Erythroblast (primary cell): ENCODE data around the gene ADRA2C.

Source experiments
- GATA1 ChIP-seq: IDR thresholded peaks from 2 replicates; pipeline ENCODE4 v1.6.1; 2011; ENCODE audit warnings: low read depth, mild to moderate bottlenecking, control low read depth, low read length, moderate library complexity
- POLR2A ChIP-seq: IDR thresholded peaks from 2 replicates; pipeline ENCODE4 v1.6.1; 2011; ENCODE audit warnings: mild to moderate bottlenecking, low read length

DNA sequence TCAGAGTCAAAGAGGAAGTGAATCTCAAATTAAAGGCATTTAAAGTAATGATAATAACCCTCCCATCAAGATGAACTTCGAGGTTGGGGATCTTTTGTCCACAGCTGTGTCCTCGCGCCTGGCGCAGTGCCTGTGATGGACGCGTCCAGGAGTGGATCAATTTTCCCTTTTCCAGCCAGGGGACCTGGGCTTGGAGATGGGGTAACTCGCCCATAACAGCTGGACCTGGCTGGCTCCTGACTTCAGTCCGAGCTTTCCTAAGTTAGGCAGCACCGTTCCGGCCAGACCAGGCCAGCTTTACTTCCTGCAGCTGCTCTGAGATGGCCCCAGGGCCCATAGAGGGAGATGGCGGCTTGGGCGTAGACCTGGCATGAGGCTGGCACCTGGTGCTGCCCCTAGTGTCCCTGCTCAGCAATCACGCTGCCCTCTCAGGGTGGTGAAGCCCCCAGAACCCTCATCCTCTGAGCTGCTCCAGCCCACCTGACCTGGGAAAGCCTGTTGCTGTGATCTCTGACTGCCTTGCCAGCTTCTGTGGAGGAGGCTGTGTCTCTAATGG, 23.9 kb downstream of the ADRA2C start:
- TF ChIP-seq POLR2A (no peak), GATA1 (no peak)
